Spleen (tissue), 7 donors: ENCODE measurements around the gene RTN4RL2.

ENCODE experiments used
- POLR2A ChIP-seq, 3 donors: fragments of 450-650 bp; IDR thresholded peaks; one replicate each; pipeline ENCODE4 v1.5.1; 2017; ENCODE audit warnings: antibody characterized with exemption in 3 of 3, mild to moderate bottlenecking in 1 of 3
- TF ChIP-seq, protein P1 (sequence below), 11 experiments: fragments of 200-600 bp in 7 of 11; fragments of 450-650 bp in 4 of 11; sonication (generic) in 4 of 11; IDR thresholded peaks in 8 of 11; conservative IDR thresholded peaks in 3 of 11; 1 replicate in 7 of 11; 2 replicates in 4 of 11; pipeline versions ENCODE4 v1.4.0 to v1.8.0; 2016 to 2021; ENCODE audit warnings: antibody characterized with exemption in 11 of 11, inconsistent platforms in 4 of 11, mild to moderate bottlenecking in 1 of 11
- donor health status: DM: no; HTN: no; CAD: no; lungs with moderate emphysema.
- donor health status: DM: no; HTN: no; CAD: no.
- donor health status: DM: no; HTN: no; CAD: no.

DNA sequence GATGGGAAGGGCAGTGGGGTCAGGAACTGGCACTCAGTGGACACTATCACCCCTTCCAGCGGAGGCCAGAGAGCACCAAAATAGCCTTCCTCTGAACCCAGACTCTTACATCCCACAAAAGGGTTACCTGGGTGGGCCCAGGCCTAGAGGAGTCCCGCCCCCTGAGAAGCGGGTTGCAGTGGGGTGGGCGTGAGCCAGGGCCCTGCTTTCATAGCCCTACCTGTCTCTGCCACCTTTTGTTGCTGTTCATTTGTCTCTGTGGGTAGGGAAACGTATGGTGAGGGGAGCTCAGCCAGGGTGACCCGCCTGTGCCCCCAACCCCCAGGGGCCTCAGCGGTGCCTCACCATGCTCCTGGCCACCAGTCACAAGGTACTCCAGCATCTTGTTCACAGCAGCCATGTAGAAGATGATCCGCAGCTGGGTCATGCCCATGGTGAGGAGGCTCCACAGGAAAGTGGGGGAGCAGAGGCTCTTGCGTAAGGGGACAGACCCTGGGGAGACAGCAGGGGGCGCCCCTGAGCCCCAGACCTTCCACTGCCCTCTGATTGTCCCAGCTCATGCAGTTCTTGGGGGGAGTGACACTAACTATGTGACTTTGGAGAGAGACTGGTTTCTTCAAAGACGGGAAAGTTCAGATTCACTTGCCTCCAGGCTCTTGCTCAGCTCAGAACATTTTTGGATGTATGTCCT lies 31.2 kb downstream of the RTN4RL2 start:
- no peak for TF ChIP-seq POLR2A (IDR thresholded peaks at IDR 0.05)
- TF ChIP-seq, protein P1, sequence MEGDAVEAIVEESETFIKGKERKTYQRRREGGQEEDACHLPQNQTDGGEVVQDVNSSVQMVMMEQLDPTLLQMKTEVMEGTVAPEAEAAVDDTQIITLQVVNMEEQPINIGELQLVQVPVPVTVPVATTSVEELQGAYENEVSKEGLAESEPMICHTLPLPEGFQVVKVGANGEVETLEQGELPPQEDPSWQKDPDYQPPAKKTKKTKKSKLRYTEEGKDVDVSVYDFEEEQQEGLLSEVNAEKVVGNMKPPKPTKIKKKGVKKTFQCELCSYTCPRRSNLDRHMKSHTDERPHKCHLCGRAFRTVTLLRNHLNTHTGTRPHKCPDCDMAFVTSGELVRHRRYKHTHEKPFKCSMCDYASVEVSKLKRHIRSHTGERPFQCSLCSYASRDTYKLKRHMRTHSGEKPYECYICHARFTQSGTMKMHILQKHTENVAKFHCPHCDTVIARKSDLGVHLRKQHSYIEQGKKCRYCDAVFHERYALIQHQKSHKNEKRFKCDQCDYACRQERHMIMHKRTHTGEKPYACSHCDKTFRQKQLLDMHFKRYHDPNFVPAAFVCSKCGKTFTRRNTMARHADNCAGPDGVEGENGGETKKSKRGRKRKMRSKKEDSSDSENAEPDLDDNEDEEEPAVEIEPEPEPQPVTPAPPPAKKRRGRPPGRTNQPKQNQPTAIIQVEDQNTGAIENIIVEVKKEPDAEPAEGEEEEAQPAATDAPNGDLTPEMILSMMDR (IDR thresholded peaks at IDR 0.05 in 8 of 11, conservative IDR thresholded peaks at IDR 0.05 in 3 of 11): peak; percentile 7 to 71 (median 53)
